Nephron progenitor cell (in vitro differentiated cells): ENCODE data around the gene OSTM1.
A peak's percentile ranks its signal among the peaks of the same experiment; 100 is the strongest.

ENCODE experiments used
- DNase-seq: peaks from one replicate; pipeline ENCODE4 v3.0.0; 2021
- H3K27ac Mint-ChIP-seq: 2 replicates; pipeline ENCODE4 v1.8.0; 2021; ENCODE audit warnings: mild to moderate bottlenecking, moderate library complexity, mixed read lengths
- H3K27me3 Mint-ChIP-seq: 2 replicates; pipeline ENCODE4 v1.8.0; 2021; ENCODE audit warnings: mild to moderate bottlenecking, low read depth, mixed read lengths; ENCODE audit not compliant: poor library complexity
- H3K36me3 Mint-ChIP-seq: 2 replicates; pipeline ENCODE4 v1.8.0; 2021; ENCODE audit warnings: low read depth, mixed read lengths
- H3K4me1 Mint-ChIP-seq: 2 replicates; pipeline ENCODE4 v1.8.0; 2021; ENCODE audit warnings: mixed read lengths
- H3K4me3 Mint-ChIP-seq: 2 replicates; pipeline ENCODE4 v1.8.0; 2021; ENCODE audit warnings: mild to moderate bottlenecking, moderate library complexity, mixed read lengths
- H3K9me3 Mint-ChIP-seq: 2 replicates; pipeline ENCODE4 v1.8.0; 2021; ENCODE audit warnings: mild to moderate bottlenecking, moderate library complexity, mixed read lengths
- TF ChIP-seq, protein P1 (sequence below): fragments of 200-600 bp; sonication (generic); IDR thresholded peaks from 2 replicates; pipeline ENCODE4 v1.5.0; 2021; ENCODE audit warnings: antibody characterized with exemption

The OSTM1 gene, protein sequence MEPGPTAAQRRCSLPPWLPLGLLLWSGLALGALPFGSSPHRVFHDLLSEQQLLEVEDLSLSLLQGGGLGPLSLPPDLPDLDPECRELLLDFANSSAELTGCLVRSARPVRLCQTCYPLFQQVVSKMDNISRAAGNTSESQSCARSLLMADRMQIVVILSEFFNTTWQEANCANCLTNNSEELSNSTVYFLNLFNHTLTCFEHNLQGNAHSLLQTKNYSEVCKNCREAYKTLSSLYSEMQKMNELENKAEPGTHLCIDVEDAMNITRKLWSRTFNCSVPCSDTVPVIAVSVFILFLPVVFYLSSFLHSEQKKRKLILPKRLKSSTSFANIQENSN

DNA sequence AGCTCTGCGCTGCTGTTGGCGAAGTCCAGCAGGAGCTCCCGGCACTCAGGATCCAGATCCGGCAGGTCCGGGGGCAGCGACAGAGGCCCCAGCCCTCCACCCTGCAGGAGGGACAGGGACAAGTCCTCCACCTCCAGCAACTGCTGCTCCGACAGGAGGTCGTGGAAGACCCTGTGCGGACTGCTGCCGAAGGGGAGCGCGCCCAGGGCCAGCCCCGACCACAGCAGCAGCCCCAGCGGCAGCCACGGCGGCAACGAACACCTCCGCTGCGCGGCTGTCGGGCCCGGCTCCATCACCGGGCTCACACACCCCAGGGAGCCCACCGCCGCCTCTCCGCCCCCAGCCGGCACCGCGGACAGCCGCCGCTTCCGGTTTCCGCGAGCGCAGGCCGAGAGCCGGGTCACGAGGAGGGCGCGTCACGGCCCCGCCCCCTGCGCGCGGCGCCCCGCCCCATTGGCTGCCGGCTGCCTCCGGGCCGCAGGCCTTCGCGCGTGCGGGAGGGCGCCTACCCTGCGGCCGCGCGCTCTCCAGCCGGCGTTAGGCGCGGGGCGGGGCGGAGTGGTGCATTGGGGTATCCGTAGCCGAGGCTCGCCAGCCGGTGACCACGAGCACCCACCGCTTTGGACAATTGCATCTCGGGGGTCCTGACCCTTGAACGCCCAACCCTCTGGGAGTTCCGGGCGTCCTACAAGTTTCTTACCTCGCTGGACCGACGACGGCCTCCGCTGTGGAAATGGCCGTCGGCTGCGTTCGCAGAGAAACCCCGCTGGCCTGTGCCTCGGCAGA, at the start of gene OSTM1:
Gene OSTM1, minus strand, starts transcription at position 383 of the 786 bp plus-strand sequence. Its CDS starts 90 bp downstream, at position 293.
- Mint-ChIP-seq H3K4me1 (peaks cover 17% of the 10 kb centered on the region), H3K27ac (no peak within 1 kb of the TSS), H3K27me3 (peaks cover under 1% of the 10 kb centered on the region), H3K4me3 (peak within 1 kb of the TSS; percentile 84), H3K36me3 (no peaks in the 10 kb centered on the region), H3K9me3 (no peaks in the 10 kb centered on the region)
- peak; percentile 98 for DNase-seq
- TF ChIP-seq, protein P1, sequence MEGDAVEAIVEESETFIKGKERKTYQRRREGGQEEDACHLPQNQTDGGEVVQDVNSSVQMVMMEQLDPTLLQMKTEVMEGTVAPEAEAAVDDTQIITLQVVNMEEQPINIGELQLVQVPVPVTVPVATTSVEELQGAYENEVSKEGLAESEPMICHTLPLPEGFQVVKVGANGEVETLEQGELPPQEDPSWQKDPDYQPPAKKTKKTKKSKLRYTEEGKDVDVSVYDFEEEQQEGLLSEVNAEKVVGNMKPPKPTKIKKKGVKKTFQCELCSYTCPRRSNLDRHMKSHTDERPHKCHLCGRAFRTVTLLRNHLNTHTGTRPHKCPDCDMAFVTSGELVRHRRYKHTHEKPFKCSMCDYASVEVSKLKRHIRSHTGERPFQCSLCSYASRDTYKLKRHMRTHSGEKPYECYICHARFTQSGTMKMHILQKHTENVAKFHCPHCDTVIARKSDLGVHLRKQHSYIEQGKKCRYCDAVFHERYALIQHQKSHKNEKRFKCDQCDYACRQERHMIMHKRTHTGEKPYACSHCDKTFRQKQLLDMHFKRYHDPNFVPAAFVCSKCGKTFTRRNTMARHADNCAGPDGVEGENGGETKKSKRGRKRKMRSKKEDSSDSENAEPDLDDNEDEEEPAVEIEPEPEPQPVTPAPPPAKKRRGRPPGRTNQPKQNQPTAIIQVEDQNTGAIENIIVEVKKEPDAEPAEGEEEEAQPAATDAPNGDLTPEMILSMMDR, result no peak

DNA sequence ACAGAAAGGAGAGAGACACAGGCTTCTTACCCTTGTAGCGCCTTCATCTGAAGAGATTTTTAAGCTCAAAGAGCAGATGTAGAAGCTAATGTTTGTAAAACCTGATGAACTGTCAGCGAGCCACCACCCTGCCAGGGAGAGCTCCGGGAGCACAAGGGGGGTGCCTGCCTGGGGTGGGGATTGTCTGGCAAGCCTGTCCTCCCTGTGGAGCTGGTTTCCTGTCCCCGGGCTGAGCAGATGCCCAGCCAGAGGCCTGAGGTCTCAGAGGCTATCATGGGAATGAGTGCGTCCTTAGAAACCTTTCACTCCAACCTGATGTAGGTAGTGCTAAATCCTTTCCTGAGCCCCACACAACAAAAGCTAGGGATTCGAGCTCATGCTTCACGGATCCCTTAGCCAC, 49.4 kb upstream of the OSTM1 start:
- Mint-ChIP-seq H3K9me3 (peaks cover 4% of the 10 kb centered on the region), H3K27ac (no peak overlapping the region), H3K27me3 (peaks cover 98% of the 10 kb centered on the region), H3K4me1 (peaks cover 23% of the 10 kb centered on the region), H3K4me3 (no peak overlapping the region), H3K36me3 (no peaks in the 10 kb centered on the region)
- TF ChIP-seq, protein P1, result no peak
- DNase-seq, result peak; percentile 10

DNA sequence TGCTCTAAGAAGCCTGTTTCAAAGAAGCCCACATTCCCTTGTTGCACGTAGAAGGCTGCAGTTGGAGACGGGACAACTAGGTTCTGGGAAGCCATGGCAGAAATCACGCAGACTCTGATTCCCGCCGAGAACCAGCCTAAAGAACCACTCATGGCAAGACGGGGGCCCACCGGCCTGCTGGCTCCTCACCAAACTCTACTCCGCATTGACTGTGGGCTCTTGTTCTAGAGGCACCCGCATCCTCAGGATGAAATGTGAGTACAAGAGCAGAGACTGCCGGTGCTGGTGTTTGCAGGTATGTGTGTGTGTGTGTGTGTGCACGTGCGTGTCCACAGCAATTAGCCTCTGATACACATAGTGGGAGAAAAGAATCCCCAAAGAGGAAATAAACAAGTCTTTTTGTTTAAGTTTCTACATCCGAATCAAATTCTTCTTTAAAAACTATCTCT, 49.0 kb upstream of the OSTM1 start:
- no peak overlapping the region for H3K4me3 Mint-ChIP-seq
- DNase-seq, result no peak
- H3K9me3 Mint-ChIP-seq, result peaks cover 4% of the 10 kb centered on the region
- TF ChIP-seq, protein P1, result no peak
- H3K27ac Mint-ChIP-seq, result no peak overlapping the region
- H3K4me1 Mint-ChIP-seq, result peaks cover 27% of the 10 kb centered on the region
- peaks cover 98% of the 10 kb centered on the region for H3K27me3 Mint-ChIP-seq
- H3K36me3 Mint-ChIP-seq, result no peaks in the 10 kb centered on the region

DNA sequence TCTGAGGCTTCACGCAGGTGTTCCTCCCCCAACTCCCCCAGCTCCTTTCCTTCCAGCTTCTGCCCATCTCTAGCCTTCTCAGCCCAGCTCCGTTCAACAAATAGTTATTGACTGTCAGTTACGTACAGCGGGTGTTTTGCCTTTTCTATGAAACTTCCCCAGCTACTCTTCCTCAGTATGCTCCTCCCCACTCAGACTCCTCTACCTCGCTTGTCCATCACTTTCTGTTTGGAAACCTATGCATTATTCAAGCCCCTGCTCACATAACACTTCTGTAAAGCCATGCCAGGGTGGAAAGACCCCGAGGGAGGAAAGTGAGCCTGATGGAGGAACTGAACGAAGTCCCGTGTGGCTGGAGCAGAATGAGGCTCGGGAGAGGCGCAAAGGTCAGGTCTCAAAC, 47.1 kb upstream of the OSTM1 start:
- DNase-seq, result no peak
- peaks cover 33% of the 10 kb centered on the region for H3K4me1 Mint-ChIP-seq
- no peak overlapping the region for H3K4me3 Mint-ChIP-seq
- peaks cover 4% of the 10 kb centered on the region for H3K9me3 Mint-ChIP-seq
- TF ChIP-seq, protein P1, result no peak
- H3K27me3 Mint-ChIP-seq, result peaks cover 100% of the 10 kb centered on the region
- H3K36me3 Mint-ChIP-seq, result no peaks in the 10 kb centered on the region
- no peak overlapping the region for H3K27ac Mint-ChIP-seq

DNA sequence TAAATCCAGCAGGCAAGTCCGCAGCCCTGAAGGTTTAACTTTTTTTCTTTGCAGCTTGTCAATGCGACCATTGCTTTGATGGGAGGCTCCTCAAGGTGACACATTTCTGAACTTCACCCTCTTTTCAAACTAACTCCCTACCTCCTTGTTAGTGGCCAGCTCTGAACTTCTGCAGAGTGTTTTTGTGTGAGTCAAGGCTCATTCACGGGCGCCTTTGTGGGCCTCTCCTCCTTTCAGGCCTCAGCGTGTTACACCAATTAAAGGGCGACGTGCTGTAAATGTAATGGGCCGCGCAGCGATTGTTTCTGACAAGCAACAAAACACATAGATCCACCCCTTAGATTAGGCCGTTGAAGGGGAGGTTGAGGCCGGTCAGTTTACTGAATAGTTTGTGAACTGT, 45.8 kb upstream of the OSTM1 start:
- H3K36me3 Mint-ChIP-seq, result no peaks in the 10 kb centered on the region
- H3K27me3 Mint-ChIP-seq, result peaks cover 100% of the 10 kb centered on the region
- no peak overlapping the region for H3K27ac Mint-ChIP-seq
- peak overlapping the region; percentile 57 for H3K4me3 Mint-ChIP-seq
- DNase-seq, result peak; percentile 8
- TF ChIP-seq, protein P1, result no peak
- H3K4me1 Mint-ChIP-seq, result peaks cover 33% of the 10 kb centered on the region
- H3K9me3 Mint-ChIP-seq, result peaks cover 4% of the 10 kb centered on the region
